Measurements from ENCODE around the gene CFAP221. TPM values are rescaled to one million over a fixed set of nuclear protein-coding genes. Genes with fewer than 3 reads are reported as not detected.

The CFAP221 gene
- total and polyA plus RNA-seq, 2 experiments from 2014 or later = 0.42 to 0.65 TPM

DNA sequence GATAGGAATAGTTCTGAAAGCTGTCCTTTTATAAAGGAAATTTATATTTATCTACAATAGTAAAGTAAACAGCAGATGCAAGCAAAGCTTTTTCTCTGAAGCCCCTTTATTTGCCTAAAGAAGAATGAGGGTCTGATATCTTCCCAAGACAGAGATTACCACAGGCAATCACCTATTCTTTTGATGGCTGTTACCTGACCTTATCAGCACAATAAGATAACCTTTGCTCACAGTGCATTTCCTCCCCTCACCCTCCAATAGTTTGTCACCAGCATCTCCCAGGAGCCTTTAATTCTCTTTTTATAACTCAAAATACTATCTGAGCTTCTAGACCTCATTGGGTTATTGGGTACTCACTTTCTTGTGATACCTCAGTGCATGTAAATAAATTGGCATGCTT is 6.5 kb upstream of the CFAP221 start (continued):
- TF ChIP-seq ZNF114 (CRISPR knock-in tag; IDR thresholded peaks at IDR 0.05) (no peak), JUNB (IDR thresholded peaks at IDR 0.05; ENCODE audit: unreplicated experiment) (no peak), CREB1 (CRISPR knock-in tag; IDR thresholded peaks at IDR 0.05; ENCODE audit: low read depth) (no peak), ZNF462 (CRISPR knock-in tag; IDR thresholded peaks at IDR 0.05) (no peak), STAT1 (IDR thresholded peaks at IDR 0.05; ENCODE audit: unreplicated experiment) (no peak), POLR2AphosphoS5 (IDR thresholded peaks at IDR 0.05; ENCODE audit: low read depth) (no peak)

GRCh38 chr2:119541476-119541875 is 2.8 kb upstream of the CFAP221 start:
- H3K27ac ChIP-seq (ENCODE audit: low read depth) = no peak overlapping the region
- no peak overlapping the region for H3K4me3 ChIP-seq
- H3K9me2 ChIP-seq (ENCODE audit: insufficient read depth) = no peaks in the 10 kb centered on the region
- Mint-ChIP-seq H3K27me3 (ENCODE audit: insufficient read depth, low read depth, poor library complexity) (peaks cover 3% of the 10 kb centered on the region), H3K9me3 (no peaks in the 10 kb centered on the region; the same call in 2 of the 3 replicates), H3K36me3 (ENCODE audit: low read depth) (no peaks in the 10 kb centered on the region), H3K27ac (no peak overlapping the region), H3K4me1 (peaks cover 9% of the 10 kb centered on the region), H3K4me3 (no peak overlapping the region)
- peaks cover 15% of the 10 kb centered on the region for H3K27me3 ChIP-seq (ENCODE audit: insufficient read depth)
- DNase-seq (ENCODE audit: low spot score) (no peak), ATAC-seq (no peak)
- no peak overlapping the region for H3K4me2 ChIP-seq
- no peak for TF ChIP-seq JUNB (IDR thresholded peaks at IDR 0.05; ENCODE audit: unreplicated experiment)
- 0 out of 2 replicates have a peak, but pooled peaks cover 3% of the 10 kb centered on the region for H3F3A ChIP-seq (replicated peaks; ENCODE audit: low read depth)
- H4K20me1 ChIP-seq (replicated peaks; ENCODE audit: insufficient read depth) = no peaks in the 10 kb centered on the region
- no peaks in the 10 kb centered on the region for H3K36me3 ChIP-seq (ENCODE audit: insufficient read depth)
- H3K4me1 ChIP-seq (ENCODE audit: insufficient read depth) = peaks cover 11% of the 10 kb centered on the region
- H3K79me2 ChIP-seq (replicated peaks; ENCODE audit: insufficient read depth) = no peaks in the 10 kb centered on the region
- peak overlapping the region; percentile 23; the same call in 1 of the 2 replicates for H2AFZ ChIP-seq

Measured in GM23338 (cell line).